Common myeloid progenitor, CD34-positive (primary cell): ENCODE measurements around the gene THBS4.
"Not testable (repeated sequence)": the region's sequence is repeated elsewhere in the genome, so short reads cannot be mapped to it uniquely, and the experiment has no call there.

Experiments used
- CTCF ChIA-PET: fragments of 350-600 bp; sonication (Branson Sonifier 250); formaldehyde crosslinking; loops from one replicate; lab custom pipeline; 2021; ENCODE audit warnings: antibody characterized with exemption; lab: Charles Lee
- POLR2A ChIA-PET: fragments of 350-600 bp; sonication (Branson Sonifier 250); formaldehyde crosslinking; loops from one replicate; lab custom pipeline; 2021; ENCODE audit warnings: antibody characterized with exemption; lab: Charles Lee
- DNase-seq, 3 donors: peaks; one replicate each; pipeline versions ENCODE4 v3.0.0 to v3.0.0-alpha.2; 2013
- H3K27ac ChIP-seq, 2 experiments: 1 replicate in 1 of 2; 2 replicates in 1 of 2; pipeline ENCODE4 v1.7.0; 2013; ENCODE audit warnings: inconsistent platforms in 2 of 2, low read length in 2 of 2, mild to moderate bottlenecking in 2 of 2, low read depth in 1 of 2, moderate library complexity in 1 of 2; ENCODE audit not compliant: severe bottlenecking in 2 of 2, insufficient read depth in 1 of 2, poor library complexity in 1 of 2
- H3K27me3 ChIP-seq, 5 experiments: replicated peaks in 2 of 5; 1 replicate in 3 of 5; 2 replicates in 2 of 5; pipeline versions ENCODE4 v1.6.1 to v1.7.0; 2013; ENCODE audit warnings: low read length in 4 of 5, mild to moderate bottlenecking in 2 of 5, moderate library complexity in 2 of 5, inconsistent platforms in 1 of 5; ENCODE audit not compliant: insufficient read depth in 5 of 5, control insufficient read depth in 4 of 5
- H3K36me3 ChIP-seq, 4 experiments: 1 replicate in 2 of 4; 2 replicates in 2 of 4; pipeline versions ENCODE4 v1.6.1 to v1.7.0; 2013; ENCODE audit warnings: low read length in 3 of 4, control low read depth in 1 of 4, mild to moderate bottlenecking in 1 of 4; ENCODE audit not compliant: control insufficient read depth in 4 of 4, insufficient read depth in 4 of 4
- H3K4me1 ChIP-seq, 4 experiments: 1 replicate in 3 of 4; 2 replicates in 1 of 4; pipeline versions ENCODE4 v1.6.1 to v1.7.1; 2013; ENCODE audit warnings: low read length in 3 of 4, mild to moderate bottlenecking in 3 of 4, control low read depth in 1 of 4, inconsistent platforms in 1 of 4, moderate library complexity in 1 of 4; ENCODE audit not compliant: control insufficient read depth in 4 of 4, insufficient read depth in 4 of 4; ENCODE audit errors: control extremely low read depth in 1 of 4
- H3K4me3 ChIP-seq, 7 experiments: 1 replicate in 4 of 7; 2 replicates in 3 of 7; pipeline versions ENCODE4 v1.5.1 to v1.7.0; 2013; ENCODE audit warnings: mild to moderate bottlenecking in 7 of 7, low read length in 6 of 7, moderate library complexity in 6 of 7, inconsistent platforms in 2 of 7, low read depth in 2 of 7, control low read depth in 1 of 7; ENCODE audit not compliant: insufficient read depth in 4 of 7, control insufficient read depth in 1 of 7; ENCODE audit errors: extremely low read depth in 1 of 7
- H3K9me3 ChIP-seq, 5 experiments: 1 replicate in 4 of 5; 2 replicates in 1 of 5; pipeline versions ENCODE4 v1.6.1 to v1.7.1; 2013; ENCODE audit warnings: low read length in 4 of 5, mild to moderate bottlenecking in 2 of 5, inconsistent platforms in 1 of 5, low read depth in 1 of 5, moderate library complexity in 1 of 5; ENCODE audit not compliant: control insufficient read depth in 4 of 5, insufficient read depth in 2 of 5; ENCODE audit errors: control extremely low read depth in 1 of 5
- WGBS: methylation state at CpG from one replicate; pipeline ENCODE4 v1.1.5; 2013; ENCODE audit not compliant: insufficient coverage; 5-methylcytosine and 5-hydroxymethylcytosine counted together

THBS4 gene

DNA sequence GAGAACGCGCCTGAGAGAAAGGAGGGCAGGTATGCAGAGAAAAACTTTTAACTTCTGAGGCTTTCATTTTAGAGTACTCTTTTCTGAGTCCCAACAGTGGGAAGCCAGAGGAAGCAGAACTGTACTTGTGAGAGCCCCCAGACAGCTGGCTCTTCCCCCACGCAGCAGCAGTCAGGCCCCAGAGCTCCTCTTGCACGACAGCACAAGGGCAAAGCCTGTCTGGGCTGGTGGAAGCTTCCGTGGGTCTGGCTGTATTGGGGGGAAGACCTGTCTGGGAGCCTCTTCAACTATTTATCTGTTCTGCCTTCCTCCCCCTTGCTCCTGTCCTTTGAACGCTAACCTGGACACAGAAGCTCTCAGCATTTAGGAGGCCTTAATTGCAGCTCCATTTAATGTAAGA is 68.2 kb downstream of the THBS4 start:
- POLR2A ChIA-PET, result no interaction called here
- Histone ChIP-seq H3K9me3 (no peaks in the 10 kb centered on the region), H3K36me3 (no peaks in the 10 kb centered on the region), H3K4me1 (peaks cover 0 to 11% (median 0%) of the 10 kb centered on the region in 4 experiments), H3K27me3 (no peaks in the 10 kb centered on the region), H3K4me3 (no peak overlapping the region), H3K27ac (no peak overlapping the region)
- 100% methylated on average over 2 of the region's 6 CpGs for WGBS
- CTCF ChIA-PET, result no interaction called here
- peak in 1 of 3 donors; percentile 8 for DNase-seq

DNA sequence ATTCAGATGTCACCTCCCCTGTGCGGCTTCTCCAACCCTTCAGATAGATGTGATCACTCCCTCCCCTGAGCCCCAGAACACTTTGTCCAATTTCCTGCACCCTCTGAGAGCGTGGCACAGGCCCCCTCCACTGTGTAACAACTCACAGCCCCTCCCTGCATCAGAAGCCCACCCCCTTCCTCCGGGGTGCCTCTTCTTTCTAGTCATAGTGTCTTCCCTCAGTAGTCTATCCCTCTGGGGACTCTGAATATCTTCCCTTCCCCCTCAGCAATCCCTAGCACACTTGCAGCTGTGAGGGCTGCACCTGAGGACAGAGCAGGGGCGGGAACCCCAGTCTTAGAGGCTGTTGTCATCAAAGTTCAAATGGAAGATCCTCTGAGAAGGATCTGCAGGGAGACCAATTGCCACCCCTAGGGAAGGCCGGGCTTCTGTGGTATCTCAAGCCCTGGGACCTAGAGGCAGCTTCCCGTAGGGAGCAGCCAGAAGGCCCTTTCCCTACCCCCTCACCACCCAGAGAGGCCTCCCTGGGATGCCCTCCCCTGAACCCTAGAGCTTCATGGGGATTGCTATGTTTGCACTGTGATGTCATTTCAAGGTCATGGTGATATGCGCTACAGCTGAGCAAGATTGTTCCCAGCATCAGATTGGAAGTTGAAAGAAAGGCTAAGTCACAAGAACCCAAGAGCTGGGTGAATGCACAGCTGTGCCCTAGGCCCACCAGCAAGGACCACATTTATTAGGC is 70.7 kb downstream of the THBS4 start:
- Histone ChIP-seq H3K27ac (no peak overlapping the region), H3K9me3 (no peaks in the 10 kb centered on the region), H3K4me3 (no peak overlapping the region), H3K4me1 (peaks cover 0 to 11% (median 0%) of the 10 kb centered on the region in 4 experiments), H3K27me3 (peaks cover 0 to 6% (median 0%) of the 10 kb centered on the region in 5 experiments), H3K36me3 (no peaks in the 10 kb centered on the region)
- DNase-seq, result no peak
- ChIA-PET POLR2A (no interaction called here), CTCF (no interaction called here)
- 89% methylated on average over 5 of the region's 7 CpGs for WGBS

DNA sequence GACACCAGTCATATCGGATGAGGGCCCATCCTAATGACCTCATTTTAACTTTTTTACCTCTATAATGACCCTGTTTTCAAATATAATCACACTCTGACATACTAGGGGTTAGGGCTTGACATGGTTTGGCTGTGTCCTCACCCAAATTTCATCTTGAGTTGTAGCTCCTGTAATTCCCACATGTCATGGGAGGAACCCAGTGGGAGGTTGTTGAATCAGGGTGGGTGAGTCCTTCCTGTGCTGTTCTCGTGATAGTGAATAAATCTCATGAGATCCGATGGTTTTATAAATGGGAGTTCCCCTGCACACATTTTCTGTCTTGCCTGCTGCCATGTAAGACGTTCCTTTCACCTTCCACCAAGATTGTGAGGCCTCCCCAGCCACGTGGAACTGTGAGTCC is 71.8 kb downstream of the THBS4 start:
- no peak for DNase-seq
- no peak overlapping the region for H3K27ac ChIP-seq
- H3K9me3 ChIP-seq, result no peaks in the 10 kb centered on the region
- peaks cover 0 to 6% (median 0%) of the 10 kb centered on the region in 5 experiments for H3K27me3 ChIP-seq
- ChIA-PET POLR2A (no interaction called here), CTCF (no interaction called here)
- WGBS, result 100% methylated on average over 2 of the region's 5 CpGs
- H3K36me3 ChIP-seq, result no peaks in the 10 kb centered on the region
- no peak overlapping the region for H3K4me3 ChIP-seq
- H3K4me1 ChIP-seq, result peaks cover 0 to 11% (median 0%) of the 10 kb centered on the region in 4 experiments

DNA sequence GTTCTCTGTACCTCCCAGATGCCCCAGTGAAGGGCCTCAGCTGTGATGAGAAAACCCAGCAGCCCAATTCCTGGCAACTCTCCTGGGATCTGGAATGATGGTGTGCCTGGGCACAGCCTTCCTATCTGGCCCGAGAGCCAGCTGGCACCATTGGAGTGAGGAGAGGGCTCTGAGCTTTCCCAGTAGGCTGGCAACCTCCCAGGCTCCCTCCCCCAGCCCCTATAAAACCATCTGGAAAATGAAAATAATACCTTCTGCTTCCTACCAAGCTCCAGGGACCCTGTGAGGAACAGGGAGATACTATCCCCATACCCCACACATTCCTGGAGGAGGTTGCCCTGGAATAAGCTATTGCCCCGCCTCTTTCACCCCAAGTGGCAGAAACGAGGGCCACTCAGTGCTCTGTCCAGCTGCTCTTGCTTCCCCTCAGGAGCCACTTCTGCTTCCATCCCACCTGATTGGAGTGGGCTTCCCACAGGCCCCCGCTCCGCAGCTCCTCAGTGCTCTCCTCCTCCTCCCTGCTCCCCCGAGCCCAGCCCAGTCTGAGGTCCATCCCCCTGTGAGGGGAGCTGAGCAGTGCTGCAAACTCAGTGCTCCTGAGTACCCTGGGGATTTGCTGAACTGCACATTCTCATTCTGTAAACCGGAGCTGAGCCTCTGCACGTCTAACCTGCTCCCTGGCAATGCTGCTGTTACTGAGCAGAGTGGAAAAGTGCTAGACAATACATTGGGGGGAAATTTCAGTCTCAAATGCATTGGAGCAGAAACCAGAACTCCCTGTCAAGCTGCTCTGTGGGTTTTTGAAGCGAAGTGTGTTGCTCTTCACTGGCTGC is 74.7 kb downstream of the THBS4 start:
- CTCF ChIA-PET, result interaction anchor here (1.0 to 1.8 kb wide), 4 partner anchors 9 to 96 kb away, joined by 3 to 5 read pairs (median 4); no protein-coding TSS in a partner anchor
- POLR2A ChIA-PET, result no interaction called here

DNA sequence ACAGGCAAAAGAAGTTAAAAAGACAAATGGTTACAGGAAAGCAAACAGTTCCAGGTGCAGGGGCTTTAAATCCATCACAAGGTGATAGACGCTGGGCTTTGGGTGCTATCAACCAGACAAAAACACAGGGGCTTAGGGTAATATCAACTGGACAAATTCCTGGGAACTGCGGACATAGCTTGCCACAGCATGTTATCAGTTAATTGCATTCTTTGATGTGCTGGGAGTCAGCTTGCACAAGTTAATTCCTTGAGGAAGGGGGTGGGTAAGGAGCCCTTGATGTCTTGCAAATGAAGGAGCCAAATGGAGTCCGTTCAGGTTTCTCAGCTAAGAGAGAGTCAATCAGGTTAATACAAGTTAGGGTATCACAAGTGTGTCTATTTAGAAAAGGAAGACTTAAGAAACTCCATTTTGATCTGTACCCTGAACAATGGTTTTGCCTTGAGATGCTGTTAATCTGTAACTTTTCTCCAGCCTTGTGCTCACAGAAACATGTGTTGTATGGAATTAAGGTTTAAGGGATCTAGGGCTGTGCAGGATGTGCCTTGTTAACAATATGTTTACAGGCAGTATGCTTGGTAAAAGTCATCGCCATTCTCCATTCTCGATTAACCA is 76.3 kb downstream of the THBS4 start:
- H3K27ac ChIP-seq, H3K4me3 ChIP-seq, H3K4me1 ChIP-seq, DNase-seq, POLR2A ChIA-PET, H3K9me3 ChIP-seq, H3K27me3 ChIP-seq, H3K36me3 ChIP-seq: not testable (repeated sequence)
- 71% methylated on average over 5 of the region's 5 CpGs for WGBS
- CTCF ChIA-PET, result interaction anchor here (1.0 kb wide), 1 partner anchor 12 kb away, joined by 3 read pairs; no protein-coding TSS in a partner anchor

More for the DNA sequence above, 74.7 kb downstream of the THBS4 start:
- DNase-seq, result no peak
- Histone ChIP-seq H3K36me3 (peaks cover 0 to 2% (median 0%) of the 10 kb centered on the region in 4 experiments), H3K4me1 (no peaks in the 10 kb centered on the region), H3K27me3 (peaks cover 0 to 6% (median 0%) of the 10 kb centered on the region in 5 experiments), H3K27ac (no peak overlapping the region), H3K9me3 (no peaks in the 10 kb centered on the region), H3K4me3 (no peak overlapping the region)
- 73% methylated on average over 8 of the region's 9 CpGs for whole genome bisulfite sequencing

DNA sequence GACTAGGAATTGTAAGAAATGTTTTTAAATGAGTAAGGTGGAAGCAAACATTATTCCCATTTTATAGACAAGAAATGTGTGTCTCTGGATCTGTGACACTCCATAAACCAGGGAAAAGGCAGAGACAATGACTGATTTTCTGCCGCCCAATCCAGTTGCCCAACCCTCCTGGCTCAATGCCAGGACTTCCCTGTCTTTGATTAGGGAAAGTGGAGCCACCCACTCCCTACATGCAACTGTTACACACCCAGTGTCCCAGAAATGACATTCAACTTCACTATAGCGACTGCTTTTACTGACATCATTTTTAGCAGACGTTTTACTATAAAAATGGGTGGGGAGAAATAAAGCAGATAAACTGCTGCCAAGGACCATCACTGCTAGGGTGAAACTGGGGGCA is 79.7 kb downstream of the THBS4 start:
- H3K9me3 ChIP-seq, result peaks cover 0 to 3% (median 1%) of the 10 kb centered on the region in 5 experiments
- peaks cover 0 to 2% (median 0%) of the 10 kb centered on the region in 4 experiments for H3K36me3 ChIP-seq
- POLR2A ChIA-PET, result no interaction called here
- H3K27ac ChIP-seq, result no peak overlapping the region
- H3K4me1 ChIP-seq, result peaks cover 0 to 3% (median 0%) of the 10 kb centered on the region in 4 experiments
- no peak for DNase-seq
- peaks cover 0 to 4% (median 0%) of the 10 kb centered on the region in 5 experiments for H3K27me3 ChIP-seq
- H3K4me3 ChIP-seq, result no peak overlapping the region
- CTCF ChIA-PET, result no interaction called here
- 97% methylated on average over 3 of the region's 3 CpGs for WGBS
